GM06990 (cell line): Measurements from ENCODE around the gene ROBO4.

ENCODE experiments used
- DNase-seq: peaks from one replicate; pipeline ENCODE4 v3.0.0-alpha.2; 2011; ENCODE audit not compliant: insufficient read length; ENCODE audit errors: extremely low read depth
- H3K27me3 ChIP-seq: replicated peaks from 2 replicates; pipeline ENCODE4 v1.6.0; 2011; ENCODE audit warnings: low read length; ENCODE audit not compliant: control insufficient read depth, insufficient read depth
- H3K36me3 ChIP-seq: 2 replicates; pipeline ENCODE4 v1.5.1; 2011; ENCODE audit warnings: low read length; ENCODE audit not compliant: control insufficient read depth, insufficient read depth
- H3K4me3 ChIP-seq: replicated peaks from 2 replicates; pipeline ENCODE4 v1.5.1; 2011; ENCODE audit warnings: low read depth, mild to moderate bottlenecking, control low read depth, low read length
- TF ChIP-seq, protein P1 (sequence below): IDR thresholded peaks from 2 replicates; pipeline ENCODE4 v1.5.1; 2011; ENCODE audit warnings: low read length, control low read depth, mild to moderate bottlenecking, inconsistent platforms; ENCODE audit not compliant: insufficient read depth, poor library complexity, severe bottlenecking

ROBO4 gene

DNA sequence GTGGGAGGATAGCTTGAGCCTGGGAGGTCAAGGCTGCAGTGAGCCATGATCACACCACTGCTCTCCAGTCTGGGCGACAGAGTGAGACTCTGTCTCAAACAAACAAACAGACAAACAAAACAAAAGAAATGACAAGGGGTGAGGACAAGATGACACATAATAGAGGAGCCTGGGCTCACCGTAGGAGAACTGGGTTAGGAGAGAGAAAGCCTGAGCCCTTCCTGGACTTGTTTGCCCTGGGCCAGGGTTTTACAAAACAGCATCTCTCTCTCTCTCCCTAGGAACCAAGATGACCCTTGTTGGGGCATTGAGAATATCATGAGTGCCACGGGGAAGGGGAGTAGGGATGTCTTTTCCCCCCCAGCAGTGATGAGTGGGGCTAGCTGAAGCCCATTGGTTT is 16.7 kb downstream of the ROBO4 start:
- Histone ChIP-seq H3K27me3 (no peaks in the 10 kb centered on the region; the same call in 1 of the 2 replicates), H3K36me3 (no peaks in the 10 kb centered on the region), H3K4me3 (no peak overlapping the region)
- TF ChIP-seq, protein P1, sequence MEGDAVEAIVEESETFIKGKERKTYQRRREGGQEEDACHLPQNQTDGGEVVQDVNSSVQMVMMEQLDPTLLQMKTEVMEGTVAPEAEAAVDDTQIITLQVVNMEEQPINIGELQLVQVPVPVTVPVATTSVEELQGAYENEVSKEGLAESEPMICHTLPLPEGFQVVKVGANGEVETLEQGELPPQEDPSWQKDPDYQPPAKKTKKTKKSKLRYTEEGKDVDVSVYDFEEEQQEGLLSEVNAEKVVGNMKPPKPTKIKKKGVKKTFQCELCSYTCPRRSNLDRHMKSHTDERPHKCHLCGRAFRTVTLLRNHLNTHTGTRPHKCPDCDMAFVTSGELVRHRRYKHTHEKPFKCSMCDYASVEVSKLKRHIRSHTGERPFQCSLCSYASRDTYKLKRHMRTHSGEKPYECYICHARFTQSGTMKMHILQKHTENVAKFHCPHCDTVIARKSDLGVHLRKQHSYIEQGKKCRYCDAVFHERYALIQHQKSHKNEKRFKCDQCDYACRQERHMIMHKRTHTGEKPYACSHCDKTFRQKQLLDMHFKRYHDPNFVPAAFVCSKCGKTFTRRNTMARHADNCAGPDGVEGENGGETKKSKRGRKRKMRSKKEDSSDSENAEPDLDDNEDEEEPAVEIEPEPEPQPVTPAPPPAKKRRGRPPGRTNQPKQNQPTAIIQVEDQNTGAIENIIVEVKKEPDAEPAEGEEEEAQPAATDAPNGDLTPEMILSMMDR = no peak
- no peak for DNase-seq

GRCh38 chr11:124880290-124880611 is 17.4 kb downstream of the ROBO4 start:
- Histone ChIP-seq H3K27me3 (peaks cover 3% of the 10 kb centered on the region), H3K36me3 (no peaks in the 10 kb centered on the region), H3K4me3 (no peak overlapping the region)
- TF ChIP-seq, protein P1 = no peak
- no peak for DNase-seq

GRCh38 chr11:124879493-124880289 is 18.0 kb downstream of the ROBO4 start:
- Histone ChIP-seq H3K36me3 (no peaks in the 10 kb centered on the region), H3K27me3 (peaks cover 5% of the 10 kb centered on the region), H3K4me3 (no peak overlapping the region)
- TF ChIP-seq, protein P1 = no peak
- DNase-seq = no peak

DNA sequence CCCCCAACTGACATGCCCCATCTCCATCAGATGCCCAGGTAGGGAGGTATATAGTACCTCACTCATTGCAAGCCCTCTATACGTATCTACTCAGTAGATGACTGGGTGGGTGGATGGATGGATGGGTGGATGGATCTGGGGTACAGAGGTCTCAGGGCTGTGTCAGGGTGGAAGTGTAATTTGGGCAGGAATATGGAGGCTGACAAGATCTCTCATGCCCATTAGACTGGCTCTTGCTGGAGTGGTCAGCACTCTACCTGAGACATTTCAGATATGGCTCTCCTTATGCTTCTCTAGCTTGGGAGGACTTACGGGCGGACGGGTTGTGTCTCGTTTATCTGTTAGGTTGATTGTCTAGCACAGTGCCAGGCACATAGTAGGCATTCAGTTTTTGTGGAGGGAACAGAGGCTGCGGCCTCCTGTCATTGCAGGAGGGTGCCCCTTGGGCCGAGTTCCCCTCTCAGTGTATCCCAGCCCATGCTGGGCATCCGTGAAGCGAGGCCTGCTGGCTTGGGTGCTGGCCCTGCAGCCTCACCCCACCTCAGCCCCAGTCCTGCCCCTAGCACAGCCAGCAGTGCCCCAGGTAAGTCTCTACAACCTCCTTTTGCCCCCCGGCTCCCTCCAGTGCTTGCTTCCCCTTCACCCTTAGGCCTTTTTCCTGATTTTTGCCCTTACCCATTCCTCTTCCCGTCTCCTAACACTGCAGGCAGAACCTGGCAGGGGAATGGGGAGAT is 18.7 kb downstream of the ROBO4 start:
- no peak overlapping the region for H3K4me3 ChIP-seq
- TF ChIP-seq, protein P1 = no peak
- DNase-seq = no peak
- no peaks in the 10 kb centered on the region for H3K36me3 ChIP-seq
- H3K27me3 ChIP-seq = peaks cover 5% of the 10 kb centered on the region

DNA sequence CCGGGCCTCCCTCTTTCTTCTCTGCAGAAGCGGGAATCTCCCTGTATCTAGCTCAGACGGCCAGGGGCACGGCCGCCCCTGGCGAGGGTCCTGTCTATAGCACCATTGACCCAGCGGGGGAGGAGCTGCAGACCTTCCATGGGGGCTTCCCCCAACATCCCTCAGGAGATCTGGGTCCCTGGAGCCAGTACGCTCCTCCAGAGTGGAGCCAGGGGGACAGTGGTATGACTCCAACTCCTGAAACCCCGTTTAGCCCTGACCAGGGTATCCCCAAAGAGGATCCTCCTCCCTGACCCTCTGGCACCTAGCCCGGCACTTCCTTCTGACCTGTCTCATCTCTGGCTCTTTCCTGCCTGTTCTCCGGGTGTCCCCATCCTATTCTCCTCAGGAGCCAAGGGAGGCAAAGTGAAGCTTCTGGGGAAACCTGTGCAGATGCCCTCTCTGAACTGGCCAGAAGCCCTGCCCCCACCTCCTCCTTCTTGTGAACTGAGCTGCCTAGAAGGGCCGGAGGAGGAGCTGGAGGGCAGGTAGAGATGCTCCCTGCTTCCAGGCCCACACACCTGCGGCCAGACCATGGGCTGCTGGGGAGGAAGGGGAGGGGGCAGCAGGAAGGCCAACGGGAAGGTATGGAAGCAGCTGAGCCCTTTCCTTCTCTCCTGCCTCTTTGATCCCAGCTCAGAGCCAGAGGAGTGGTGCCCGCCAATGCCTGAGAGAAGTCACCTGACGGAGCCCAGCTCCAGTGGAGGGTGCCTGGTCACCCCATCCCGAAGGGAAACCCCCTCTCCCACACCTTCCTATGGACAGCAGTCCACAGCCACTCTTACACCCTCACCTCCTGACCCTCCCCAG is 19.5 kb downstream of the ROBO4 start:
- no peak for DNase-seq
- Histone ChIP-seq H3K27me3 (peaks cover 5% of the 10 kb centered on the region), H3K4me3 (no peak overlapping the region), H3K36me3 (no peaks in the 10 kb centered on the region)
- TF ChIP-seq, protein P1 = no peak
